ENCODE results near the gene BIRC2. TPM values are rescaled to one million over a fixed set of nuclear protein-coding genes. Genes with fewer than 3 reads are reported as not detected.

The BIRC2 gene
- total RNA-seq, 1 experiment from 2014 or later: 32.6 TPM

DNA sequence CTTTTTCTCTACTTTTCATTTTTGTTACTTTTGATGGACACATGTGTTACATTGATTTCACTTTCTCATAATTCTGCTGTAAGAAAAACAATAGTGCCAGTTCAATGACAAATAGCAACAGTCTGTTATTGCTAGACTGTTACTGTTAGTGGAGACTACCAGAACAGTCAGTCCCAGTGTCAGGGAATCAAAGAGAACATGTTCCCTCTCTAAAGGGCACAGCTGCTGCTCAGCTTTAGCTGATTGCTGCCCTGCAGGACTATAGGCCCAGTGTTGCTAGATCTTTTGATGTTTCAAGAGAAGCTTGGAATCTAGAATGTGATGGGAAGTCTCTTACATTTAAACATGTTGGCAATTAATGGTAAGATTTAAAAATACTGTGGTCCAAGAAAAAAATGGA is 26.3 kb upstream of the BIRC2 start:
- TF ChIP-seq ZNF274 (IDR thresholded peaks at IDR 0.05; ENCODE audit: low read depth, low read length) (no peak), POLR2A (IDR thresholded peaks at IDR 0.05; ENCODE audit: borderline replicate concordance, extremely low read depth, insufficient read depth, insufficient read length) (no peak), TCF7L2 (IDR thresholded peaks at IDR 0.05; ENCODE audit: borderline replicate concordance, extremely low read depth, insufficient read depth, insufficient read length) (no peak), RAD21 (IDR thresholded peaks at IDR 0.05; ENCODE audit: low read depth) (no peak), FOSL1 (IDR thresholded peaks at IDR 0.05; ENCODE audit: low read depth) (no peak), CBX3 (IDR thresholded peaks at IDR 0.05; ENCODE audit: low read depth) (no peak)
- DNase-seq (ENCODE audit: low read depth, low spot score): no peak
- no peaks in the 10 kb centered on the region for H3K9me2 ChIP-seq (ENCODE audit: insufficient read depth)
- BruUV-seq (replicated peaks): no TSS peak
- H2AFZ ChIP-seq (ENCODE audit: low read depth, low read length, poor library complexity, severe bottlenecking): no peak overlapping the region
- no peaks in the 10 kb centered on the region for H3K36me3 ChIP-seq (ENCODE audit: control insufficient read depth in 1 of 2, insufficient read depth in 2 of 2, low read length in 2 of 2)
- intact Hi-C loops (cut with micrococcal nuclease): no loop called here
- CTCF ChIA-PET: interaction anchor here (2.5 kb wide), 1 partner anchor 21 kb away, joined by 10 read pairs; no protein-coding TSS in a partner anchor
- H3K27me3 ChIP-seq (ENCODE audit: insufficient read depth, low read length): no peaks in the 10 kb centered on the region
- peaks cover 7 to 31% of the 10 kb centered on the region in 2 experiments for H3K4me1 ChIP-seq (ENCODE audit: control insufficient read depth in 1 of 2, insufficient read depth in 2 of 2, low read length in 2 of 2)
- POLR2A ChIA-PET: no interaction called here
- RAD21 ChIA-PET (ENCODE audit: low non-redundant PET in 1 of 2, low total read pairs in 2 of 2, uncharacterized antibody in 2 of 2, unreplicated experiment in 2 of 2): no interaction called here
- H3K79me2 ChIP-seq (ENCODE audit: insufficient read depth, low read length): no peaks in the 10 kb centered on the region
- H3K27ac ChIP-seq (ENCODE audit: low read depth, low read length): no peak overlapping the region
- no peak overlapping the region for H3K4me3 ChIP-seq (replicated peaks in 1 of 2; ENCODE audit: low read depth in 1 of 2, low read length in 2 of 2)
- H3K4me2 ChIP-seq (ENCODE audit: low read length): no peak overlapping the region
- ATAC-seq: no peak
- no peaks in the 10 kb centered on the region for H4K20me1 ChIP-seq (ENCODE audit: insufficient read depth)
- H3K9me3 ChIP-seq (ENCODE audit: control insufficient read depth in 1 of 2, insufficient read depth in 1 of 2, low read depth in 1 of 2, low read length in 2 of 2): no peaks in the 10 kb centered on the region
- no peak overlapping the region for H3K9ac ChIP-seq (ENCODE audit: low read length)

DNA sequence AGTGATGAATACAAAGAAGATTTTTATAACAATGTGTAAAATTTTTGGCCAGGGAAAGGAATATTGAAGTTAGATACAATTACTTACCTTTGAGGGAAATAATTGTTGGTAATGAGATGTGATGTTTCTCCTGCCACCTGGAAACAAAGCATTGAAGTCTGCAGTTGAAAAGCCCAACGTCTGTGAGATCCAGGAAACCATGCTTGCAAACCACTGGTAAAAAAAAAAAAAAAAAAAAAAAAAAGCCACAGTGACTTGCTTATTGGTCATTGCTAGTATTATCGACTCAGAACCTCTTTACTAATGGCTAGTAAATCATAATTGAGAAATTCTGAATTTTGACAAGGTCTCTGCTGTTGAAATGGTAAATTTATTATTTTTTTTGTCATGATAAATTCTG is 24.5 kb upstream of the BIRC2 start:
- ChIA-PET RAD21 (ENCODE audit: low non-redundant PET in 1 of 2, low total read pairs in 2 of 2, uncharacterized antibody in 2 of 2, unreplicated experiment in 2 of 2) (no interaction called here), POLR2A (no interaction called here), CTCF (no interaction called here)
- Histone ChIP-seq H3K9me3 (ENCODE audit: control insufficient read depth in 1 of 2, insufficient read depth in 1 of 2, low read depth in 1 of 2, low read length in 2 of 2) (no peaks in the 10 kb centered on the region), H3K27ac (ENCODE audit: low read depth, low read length) (no peak overlapping the region), H4K20me1 (ENCODE audit: insufficient read depth) (no peaks in the 10 kb centered on the region), H3K36me3 (ENCODE audit: control insufficient read depth in 1 of 2, insufficient read depth in 2 of 2, low read length in 2 of 2) (no peaks in the 10 kb centered on the region), H3K4me1 (ENCODE audit: control insufficient read depth in 1 of 2, insufficient read depth in 2 of 2, low read length in 2 of 2) (peaks cover 0 to 15% of the 10 kb centered on the region in 2 experiments; a peak in 2 of 4 replicates), H3K9ac (ENCODE audit: low read length) (no peak overlapping the region), H3K27me3 (ENCODE audit: insufficient read depth, low read length) (no peaks in the 10 kb centered on the region), H3K4me3 (replicated peaks in 1 of 2; ENCODE audit: low read depth in 1 of 2, low read length in 2 of 2) (no peak overlapping the region), H3K79me2 (ENCODE audit: insufficient read depth, low read length) (no peaks in the 10 kb centered on the region), H3K4me2 (ENCODE audit: low read length) (no peak overlapping the region), H2AFZ (ENCODE audit: low read depth, low read length, poor library complexity, severe bottlenecking) (no peak overlapping the region), H3K9me2 (ENCODE audit: insufficient read depth) (no peaks in the 10 kb centered on the region)
- no peak for ATAC-seq
- DNase-seq (ENCODE audit: low read depth, low spot score): no peak
- BruUV-seq (replicated peaks): no TSS peak
- intact Hi-C loops (cut with micrococcal nuclease): no loop called here
- no peak for TF ChIP-seq EGR1 (IDR thresholded peaks at IDR 0.05; ENCODE audit: low read depth)
- TF ChIP-seq ZNF274 (IDR thresholded peaks at IDR 0.05; ENCODE audit: low read depth, low read length): no peak
- no peak for TF ChIP-seq EZH2phosphoT487 (IDR thresholded peaks at IDR 0.05; ENCODE audit: borderline replicate concordance)
- no peak for TF ChIP-seq POLR2A (IDR thresholded peaks at IDR 0.05; ENCODE audit: borderline replicate concordance, extremely low read depth, insufficient read depth, insufficient read length)
- TF ChIP-seq CBX3 (IDR thresholded peaks at IDR 0.05; ENCODE audit: low read depth): no peak
- TF ChIP-seq, protein P1, sequence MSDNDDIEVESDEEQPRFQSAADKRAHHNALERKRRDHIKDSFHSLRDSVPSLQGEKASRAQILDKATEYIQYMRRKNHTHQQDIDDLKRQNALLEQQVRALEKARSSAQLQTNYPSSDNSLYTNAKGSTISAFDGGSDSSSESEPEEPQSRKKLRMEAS (IDR thresholded peaks at IDR 0.05): no peak
- no peak for TF ChIP-seq CEBPB (IDR thresholded peaks at IDR 0.05; ENCODE audit: low read depth)
- TF ChIP-seq, protein P2, sequence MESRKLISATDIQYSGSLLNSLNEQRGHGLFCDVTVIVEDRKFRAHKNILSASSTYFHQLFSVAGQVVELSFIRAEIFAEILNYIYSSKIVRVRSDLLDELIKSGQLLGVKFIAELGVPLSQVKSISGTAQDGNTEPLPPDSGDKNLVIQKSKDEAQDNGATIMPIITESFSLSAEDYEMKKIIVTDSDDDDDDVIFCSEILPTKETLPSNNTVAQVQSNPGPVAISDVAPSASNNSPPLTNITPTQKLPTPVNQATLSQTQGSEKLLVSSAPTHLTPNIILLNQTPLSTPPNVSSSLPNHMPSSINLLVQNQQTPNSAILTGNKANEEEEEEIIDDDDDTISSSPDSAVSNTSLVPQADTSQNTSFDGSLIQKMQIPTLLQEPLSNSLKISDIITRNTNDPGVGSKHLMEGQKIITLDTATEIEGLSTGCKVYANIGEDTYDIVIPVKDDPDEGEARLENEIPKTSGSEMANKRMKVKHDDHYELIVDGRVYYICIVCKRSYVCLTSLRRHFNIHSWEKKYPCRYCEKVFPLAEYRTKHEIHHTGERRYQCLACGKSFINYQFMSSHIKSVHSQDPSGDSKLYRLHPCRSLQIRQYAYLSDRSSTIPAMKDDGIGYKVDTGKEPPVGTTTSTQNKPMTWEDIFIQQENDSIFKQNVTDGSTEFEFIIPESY (IDR thresholded peaks at IDR 0.05; ENCODE audit: extremely low read depth, insufficient replicate concordance, low read length): no peak
- TF ChIP-seq ELF1 (IDR thresholded peaks at IDR 0.05; ENCODE audit: borderline replicate concordance, low read depth): no peak
- no peak for TF ChIP-seq JUND (IDR thresholded peaks at IDR 0.05)
- no peak for TF ChIP-seq SIN3A (IDR thresholded peaks at IDR 0.05; ENCODE audit: low read depth)

All from HCT116 (cell line).